Calu3 (cell line): Measurements from ENCODE around the gene HAUS1. TPM values are rescaled to one million over a fixed set of nuclear protein-coding genes. Genes with fewer than 3 reads are reported as not detected.
"Not testable (repeated sequence)": the region's sequence is repeated elsewhere in the genome, so short reads cannot be mapped to it uniquely, and the experiment has no call there.

Experiments
- BruUV-seq: library from RNA; stranded (reverse); fragments of 400-500 nt; replicated peaks from 2 replicates; lab custom pipeline; 2021; lab: Mats Ljungman, UMichigan
- CTCF ChIA-PET: fragments of 300-600 bp; sonication (Branson Sonifier 250); formaldehyde crosslinking; loops from one replicate; lab custom pipeline; 2022; ENCODE audit warnings: antibody characterized with exemption; lab: Charles Lee
- DNase-seq: peaks from one replicate; pipeline ENCODE4 v3.0.0; 2022
- H3K27ac Mint-ChIP-seq: one replicate; pipeline ENCODE4 v1.8.0; 2022; ENCODE audit warnings: mixed read lengths; ENCODE audit not compliant: unreplicated experiment
- H3K27me3 Mint-ChIP-seq: one replicate; pipeline ENCODE4 v1.8.0; 2022; ENCODE audit warnings: mixed read lengths; ENCODE audit not compliant: unreplicated experiment
- H3K36me3 Mint-ChIP-seq: one replicate; pipeline ENCODE4 v1.8.0; 2022; ENCODE audit warnings: mild to moderate bottlenecking, moderate library complexity, mixed read lengths; ENCODE audit not compliant: insufficient read depth, unreplicated experiment
- H3K4me1 Mint-ChIP-seq: one replicate; pipeline ENCODE4 v1.8.0; 2022; ENCODE audit warnings: mild to moderate bottlenecking, low read depth, mixed read lengths; ENCODE audit not compliant: unreplicated experiment
- H3K4me3 Mint-ChIP-seq: one replicate; pipeline ENCODE4 v1.8.0; 2022; ENCODE audit warnings: mild to moderate bottlenecking, low read depth, moderate library complexity, mixed read lengths; ENCODE audit not compliant: unreplicated experiment
- H3K9me3 Mint-ChIP-seq: one replicate; pipeline ENCODE4 v1.8.0; 2022; ENCODE audit warnings: low read depth, mixed read lengths; ENCODE audit not compliant: unreplicated experiment
- intact Hi-C: fragments of 100-400 bp; cut with micrococcal nuclease; formaldehyde crosslinking; loops from one replicate; pipeline ENCODE4 v1.10.0; 2022; ENCODE audit not compliant: unreplicated experiment
- total RNA-seq: library from RNA; stranded (reverse); gene quantifications from 2 replicates; pipeline ENCODE4 v1.2.3, GENCODE V29; 2022
- TF ChIP-seq, protein P1 (sequence below): fragments of 200-600 bp; IDR thresholded peaks from one replicate; pipeline ENCODE4 v1.8.0; 2022; ENCODE audit warnings: antibody characterized with exemption; ENCODE audit not compliant: unreplicated experiment

The HAUS1 gene
- total RNA-seq, 1 experiment from 2014 or later = 35.7 TPM

DNA sequence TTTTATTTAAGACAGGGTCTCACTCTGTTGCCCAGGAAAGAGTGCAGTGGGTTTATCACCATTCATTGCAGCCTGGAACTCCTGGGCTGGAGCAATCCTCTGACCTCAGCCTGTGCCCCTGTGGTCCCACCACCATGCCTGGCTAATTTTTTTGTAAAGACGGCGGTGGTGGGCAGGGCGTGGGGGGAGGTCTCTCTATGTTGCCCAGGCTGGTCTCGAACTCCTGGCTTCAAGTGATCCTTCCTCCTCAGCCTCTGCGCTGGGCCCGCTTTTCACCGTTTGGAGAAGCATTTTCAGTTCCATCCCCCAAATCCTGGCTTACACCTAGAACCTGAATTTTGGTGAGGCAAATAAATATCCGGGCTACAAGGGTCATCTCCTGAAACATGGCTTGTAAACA is 4.7 kb upstream of the HAUS1 start:
- H3K27ac Mint-ChIP-seq = no peak overlapping the region
- DNase-seq = no peak
- CTCF ChIA-PET = no interaction called here
- H3K4me3 Mint-ChIP-seq = no peak overlapping the region
- intact Hi-C loops = no loop called here
- BruUV-seq = no TSS peak
- H3K36me3 Mint-ChIP-seq = peaks cover 45% of the 10 kb centered on the region
- H3K27me3 Mint-ChIP-seq = no peaks in the 10 kb centered on the region
- TF ChIP-seq, protein P1, sequence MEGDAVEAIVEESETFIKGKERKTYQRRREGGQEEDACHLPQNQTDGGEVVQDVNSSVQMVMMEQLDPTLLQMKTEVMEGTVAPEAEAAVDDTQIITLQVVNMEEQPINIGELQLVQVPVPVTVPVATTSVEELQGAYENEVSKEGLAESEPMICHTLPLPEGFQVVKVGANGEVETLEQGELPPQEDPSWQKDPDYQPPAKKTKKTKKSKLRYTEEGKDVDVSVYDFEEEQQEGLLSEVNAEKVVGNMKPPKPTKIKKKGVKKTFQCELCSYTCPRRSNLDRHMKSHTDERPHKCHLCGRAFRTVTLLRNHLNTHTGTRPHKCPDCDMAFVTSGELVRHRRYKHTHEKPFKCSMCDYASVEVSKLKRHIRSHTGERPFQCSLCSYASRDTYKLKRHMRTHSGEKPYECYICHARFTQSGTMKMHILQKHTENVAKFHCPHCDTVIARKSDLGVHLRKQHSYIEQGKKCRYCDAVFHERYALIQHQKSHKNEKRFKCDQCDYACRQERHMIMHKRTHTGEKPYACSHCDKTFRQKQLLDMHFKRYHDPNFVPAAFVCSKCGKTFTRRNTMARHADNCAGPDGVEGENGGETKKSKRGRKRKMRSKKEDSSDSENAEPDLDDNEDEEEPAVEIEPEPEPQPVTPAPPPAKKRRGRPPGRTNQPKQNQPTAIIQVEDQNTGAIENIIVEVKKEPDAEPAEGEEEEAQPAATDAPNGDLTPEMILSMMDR = no peak
- H3K9me3 Mint-ChIP-seq = no peaks in the 10 kb centered on the region
- peaks cover under 1% of the 10 kb centered on the region for H3K4me1 Mint-ChIP-seq

GRCh38 chr18:46109386-46109785 is 5.2 kb downstream of the HAUS1 start:
- BruUV-seq = no TSS peak
- H3K27ac Mint-ChIP-seq = no peak overlapping the region
- no peak overlapping the region for H3K4me3 Mint-ChIP-seq
- H3K27me3 Mint-ChIP-seq = no peaks in the 10 kb centered on the region
- DNase-seq = no peak
- peaks cover 8% of the 10 kb centered on the region for H3K36me3 Mint-ChIP-seq
- TF ChIP-seq, protein P1 = no peak
- CTCF ChIA-PET = interaction anchor here (0.7 kb wide), 1 partner anchor 21 kb away, joined by 5 read pairs; no protein-coding TSS in a partner anchor
- no peaks in the 10 kb centered on the region for H3K9me3 Mint-ChIP-seq
- intact Hi-C loops = no loop called here
- H3K4me1 Mint-ChIP-seq = no peaks in the 10 kb centered on the region

DNA sequence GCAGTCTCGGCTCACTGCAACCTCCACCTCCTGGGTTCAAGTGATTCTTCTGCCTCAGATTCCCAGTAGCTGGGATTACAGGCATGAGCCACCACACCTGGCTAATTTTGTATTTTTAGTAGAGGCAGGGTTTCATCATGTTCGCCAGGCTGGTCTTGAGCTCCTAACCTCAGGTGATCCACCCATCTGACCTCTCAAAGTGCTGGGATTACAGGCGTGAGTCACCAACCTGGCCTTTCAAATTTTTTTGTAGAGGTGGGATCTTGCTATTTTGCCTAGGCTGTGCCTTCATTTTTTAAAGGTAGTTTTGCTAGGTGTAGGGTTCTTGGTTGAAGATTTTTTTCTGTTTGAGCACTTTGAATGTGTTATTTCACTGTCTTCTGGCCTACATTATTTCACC is 6.2 kb downstream of the HAUS1 start:
- no peak for DNase-seq
- BruUV-seq = no TSS peak
- TF ChIP-seq, protein P1 = no peak
- no peaks in the 10 kb centered on the region for H3K36me3 Mint-ChIP-seq
- no peaks in the 10 kb centered on the region for H3K4me1 Mint-ChIP-seq
- no peaks in the 10 kb centered on the region for H3K27me3 Mint-ChIP-seq
- CTCF ChIA-PET = interaction anchor here (0.6 kb wide), 1 partner anchor 359 kb away, joined by 3 read pairs; no protein-coding TSS in a partner anchor
- no peak overlapping the region for H3K4me3 Mint-ChIP-seq
- intact Hi-C loops = no loop called here
- H3K9me3 Mint-ChIP-seq = no peaks in the 10 kb centered on the region
- no peak overlapping the region for H3K27ac Mint-ChIP-seq

DNA sequence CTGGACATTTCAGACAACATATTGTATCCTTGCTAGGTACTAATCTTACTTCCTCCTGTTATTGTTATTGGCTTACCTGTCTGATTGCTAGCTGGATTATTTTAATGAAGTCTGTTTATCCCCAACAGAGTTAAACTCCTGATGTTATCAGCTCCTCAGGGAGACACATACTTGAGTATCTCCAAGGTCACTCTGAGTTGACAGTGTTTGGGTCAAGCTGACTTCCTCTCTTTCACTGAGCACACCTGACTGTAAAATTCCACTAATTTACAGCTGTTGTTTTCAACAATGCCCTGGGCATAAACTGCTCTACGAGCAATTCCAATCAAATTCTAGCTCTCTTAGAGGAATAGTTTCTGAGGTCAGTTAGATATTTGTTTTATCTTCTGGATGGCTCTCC is 9.6 kb downstream of the HAUS1 start:
- CTCF ChIA-PET = no interaction called here
- DNase-seq = no peak
- no peak overlapping the region for H3K4me3 Mint-ChIP-seq
- H3K36me3 Mint-ChIP-seq = no peaks in the 10 kb centered on the region
- H3K27me3 Mint-ChIP-seq = no peaks in the 10 kb centered on the region
- TF ChIP-seq, protein P1 = no peak
- H3K27ac Mint-ChIP-seq = no peak overlapping the region
- no peaks in the 10 kb centered on the region for H3K4me1 Mint-ChIP-seq
- BruUV-seq = no TSS peak
- no peaks in the 10 kb centered on the region for H3K9me3 Mint-ChIP-seq
- intact Hi-C loops = no loop called here

DNA sequence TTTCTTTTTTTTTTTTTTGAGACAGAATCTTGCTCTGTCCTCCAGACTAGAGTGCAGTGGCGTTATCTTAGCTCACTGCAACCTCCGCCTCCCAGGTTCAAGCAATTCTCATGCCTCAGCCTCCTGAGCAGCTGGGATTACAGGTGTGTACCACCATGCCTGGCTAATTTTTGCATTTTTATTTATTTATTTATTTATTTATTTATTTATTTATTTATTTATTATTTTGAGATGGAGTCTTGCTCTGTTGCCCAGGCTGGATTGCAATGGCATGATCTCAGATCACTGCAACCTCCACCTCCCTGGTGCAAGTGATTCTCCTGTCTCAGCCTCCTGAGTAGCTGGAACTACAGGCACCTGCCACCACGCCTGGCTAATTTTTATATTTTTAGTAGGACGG is 22.4 kb downstream of the HAUS1 start:
- intact Hi-C loops, H3K27ac Mint-ChIP-seq, H3K9me3 Mint-ChIP-seq, H3K4me3 Mint-ChIP-seq, BruUV-seq, DNase-seq, H3K27me3 Mint-ChIP-seq, H3K4me1 Mint-ChIP-seq: not testable (repeated sequence)
- peaks cover 36% of the 10 kb centered on the region for H3K36me3 Mint-ChIP-seq
- CTCF ChIA-PET = interaction anchor here (1.0 kb wide), 1 partner anchor 11 kb away, joined by 5 read pairs; no protein-coding TSS in a partner anchor
